Right lobe of liver (tissue), 4 donors: ENCODE data around the gene F12.

Experiments
- CTCF ChIP-seq, 4 donors: fragments of 200-600 bp in 3 of 4; fragments of 450-650 bp in 1 of 4; IDR thresholded peaks; one replicate each; pipeline versions ENCODE4 v1.5.1 to v1.8.0; 2016 to 2022; ENCODE audit warnings: antibody characterized with exemption in 4 of 4, mild to moderate bottlenecking in 2 of 4
- POLR2A ChIP-seq: fragments of 450-650 bp; IDR thresholded peaks from one replicate; pipeline ENCODE4 v1.6.1; 2017; ENCODE audit warnings: antibody characterized with exemption, mild to moderate bottlenecking
- donor health status: DM: no; HTN: no; CAD: no.
- donor health status: DM: no; HTN: no; CAD: no.
- donor health status: DM: no; HTN: yes; CAD: no.

GRCh38 chr5:177357146-177357458 is 52.3 kb downstream of the F12 start:
- TF ChIP-seq CTCF (IDR thresholded peaks at IDR 0.05): no peak
- TF ChIP-seq POLR2A: no peak
